Neuron (in vitro differentiated cells): ENCODE data around the gene ISLR2.

ENCODE experiments used
- H2AFZ ChIP-seq: one replicate; pipeline ENCODE4 v1.6.1; 2013; ENCODE audit warnings: low read depth, mild to moderate bottlenecking, inconsistent platforms, low read length, moderate library complexity
- H3K27me3 ChIP-seq: one replicate; pipeline ENCODE4 v1.6.1; 2013; ENCODE audit warnings: low read length; ENCODE audit not compliant: insufficient read depth
- H3K36me3 ChIP-seq: one replicate; pipeline ENCODE4 v1.6.1; 2013; ENCODE audit warnings: low read length; ENCODE audit not compliant: insufficient read depth
- H3K4me1 ChIP-seq: one replicate; pipeline ENCODE4 v1.6.1; 2013; ENCODE audit warnings: low read length; ENCODE audit not compliant: insufficient read depth
- H3K4me3 ChIP-seq: 2 replicates; pipeline ENCODE4 v1.5.1; 2013; ENCODE audit warnings: mild to moderate bottlenecking, low read length, moderate library complexity
- H3K9me3 ChIP-seq: one replicate; pipeline ENCODE4 v1.6.1; 2013; ENCODE audit warnings: low read length

Gene ISLR2

DNA sequence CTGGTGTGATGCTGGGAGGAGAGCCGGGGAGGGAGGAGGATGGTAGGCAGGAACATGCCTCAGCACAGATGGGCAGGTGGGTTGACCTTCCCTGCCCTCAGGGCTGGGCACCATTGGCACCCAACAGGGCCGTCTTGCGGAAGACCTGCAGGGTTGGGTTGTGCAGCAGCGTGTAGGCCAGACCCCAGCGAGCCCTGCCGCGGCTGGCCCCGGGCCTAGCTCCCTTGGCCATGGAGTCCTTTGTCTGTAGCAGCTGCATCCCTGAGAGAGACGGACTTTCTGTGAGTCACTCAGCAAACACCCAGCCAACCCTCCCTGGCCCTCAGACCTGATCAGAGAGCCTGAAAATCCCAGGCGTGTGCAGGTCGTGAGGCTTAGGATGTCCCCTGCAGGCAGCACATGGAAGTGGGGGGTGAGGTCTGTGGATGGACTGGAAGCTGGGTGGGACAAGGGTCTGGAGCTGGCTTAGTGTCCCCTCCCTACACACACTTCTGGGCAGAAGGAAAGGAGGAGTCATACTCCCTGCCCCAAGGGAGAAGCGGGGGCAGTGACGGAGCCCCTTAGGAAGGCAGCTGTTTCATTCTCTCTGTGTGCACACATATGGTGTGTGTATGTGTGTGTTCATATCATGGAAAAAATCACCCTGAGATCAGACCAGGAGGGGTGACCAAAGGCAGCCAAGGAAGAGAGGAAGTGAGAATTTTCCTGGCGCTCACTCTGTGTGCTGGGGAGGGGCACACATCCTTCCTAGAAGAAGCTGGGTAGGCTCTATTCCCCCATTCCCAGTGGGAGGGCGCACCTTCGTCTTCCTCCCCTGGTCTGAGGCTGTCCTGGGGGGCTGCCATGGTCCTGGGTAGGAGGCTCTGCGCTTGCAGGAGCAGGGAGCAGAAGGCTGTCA lies 49.8 kb downstream of the ISLR2 start:
- H3K4me1 ChIP-seq, result peaks cover 10% of the 10 kb centered on the region
- H3K36me3 ChIP-seq, result no peaks in the 10 kb centered on the region
- no peak overlapping the region for H3K4me3 ChIP-seq

GRCh38 chr15:74180881-74181602 lies 50.7 kb downstream of the ISLR2 start:
- H2AFZ ChIP-seq, result no peak overlapping the region
- H3K36me3 ChIP-seq, result no peaks in the 10 kb centered on the region
- H3K27me3 ChIP-seq, result no peaks in the 10 kb centered on the region
- H3K9me3 ChIP-seq, result no peaks in the 10 kb centered on the region
- H3K4me1 ChIP-seq, result peaks cover 10% of the 10 kb centered on the region
- H3K4me3 ChIP-seq, result no peak overlapping the region

More for the DNA sequence above, 49.8 kb downstream of the ISLR2 start:
- no peak overlapping the region for H2AFZ ChIP-seq
- H3K9me3 ChIP-seq, result no peaks in the 10 kb centered on the region
- H3K27me3 ChIP-seq, result no peaks in the 10 kb centered on the region

- H3K4me3 ChIP-seq, result no peak overlapping the region
- no peak overlapping the region for H2AFZ ChIP-seq
- no peaks in the 10 kb centered on the region for H3K9me3 ChIP-seq
- H3K27me3 ChIP-seq, result no peaks in the 10 kb centered on the region
- H3K36me3 ChIP-seq, result no peaks in the 10 kb centered on the region
- peaks cover 5% of the 10 kb centered on the region for H3K4me1 ChIP-seq
Measured at GRCh38 chr15:74182131-74182530, 51.7 kb downstream of the ISLR2 start.

DNA sequence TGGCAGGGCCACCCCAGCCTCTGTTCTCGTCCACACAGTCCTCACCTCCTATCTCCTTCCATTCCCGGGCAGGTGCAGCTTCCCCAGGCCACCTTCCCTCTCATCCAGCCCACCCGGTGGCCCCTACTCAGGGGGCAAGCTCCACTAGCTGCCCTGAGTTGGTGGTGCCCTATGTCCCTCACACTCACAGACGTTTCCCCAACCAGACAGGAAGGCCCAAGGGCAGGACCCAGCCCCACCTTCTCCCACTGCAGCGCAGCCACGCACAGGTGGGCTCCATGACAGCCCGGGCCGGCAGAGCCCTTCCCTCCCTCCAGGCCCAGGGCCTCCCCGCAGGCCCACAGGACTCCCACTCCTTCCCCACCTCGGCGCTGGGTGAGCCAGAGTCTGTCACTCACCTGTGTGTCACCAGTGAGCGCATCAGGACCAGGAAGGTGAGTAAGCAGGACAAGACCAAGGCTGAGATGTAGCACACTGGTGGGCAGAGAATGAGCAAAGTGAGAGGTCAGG lies 54.3 kb downstream of the ISLR2 start:
- H2AFZ ChIP-seq, result no peak overlapping the region
- H3K27me3 ChIP-seq, result no peaks in the 10 kb centered on the region
- no peak overlapping the region for H3K4me3 ChIP-seq
- H3K4me1 ChIP-seq, result no peaks in the 10 kb centered on the region
- no peaks in the 10 kb centered on the region for H3K36me3 ChIP-seq
- no peaks in the 10 kb centered on the region for H3K9me3 ChIP-seq

- Histone ChIP-seq H3K27me3 (no peaks in the 10 kb centered on the region), H3K36me3 (no peaks in the 10 kb centered on the region), H3K4me1 (no peaks in the 10 kb centered on the region), H2AFZ (no peak overlapping the region), H3K4me3 (no peak overlapping the region), H3K9me3 (no peaks in the 10 kb centered on the region)
Measured at GRCh38 chr15:74185710-74186348, 55.4 kb downstream of the ISLR2 start.
